Activated CD4-positive, alpha-beta memory T cell treated with anti-CD3 and anti-CD28 coated beads for 36 hours (primary cell): ENCODE data around the gene FEV. TPM values are rescaled to one million over a fixed set of nuclear protein-coding genes. Genes with fewer than 3 reads are reported as not detected.

Experiments used
- CTCF ChIA-PET: fragments of 350-600 bp; sonication (Branson Sonifier 250); formaldehyde crosslinking; loops from one replicate; lab custom pipeline; 2021; ENCODE audit warnings: antibody characterized with exemption, inconsistent platforms; lab: Charles Lee
- POLR2A ChIA-PET: fragments of 350-600 bp; sonication (Branson Sonifier 250); formaldehyde crosslinking; loops from one replicate; lab custom pipeline; 2021; ENCODE audit warnings: antibody characterized with exemption; lab: Charles Lee
- DNase-seq: peaks from one replicate; pipeline ENCODE4 v3.0.0-alpha.2; 2020
- H3K27ac Mint-ChIP-seq: one replicate; pipeline ENCODE4 v1.8.0; 2021; ENCODE audit warnings: mixed read lengths
- H3K27me3 Mint-ChIP-seq: one replicate; pipeline ENCODE4 v1.8.0; 2021; ENCODE audit warnings: mixed read lengths
- H3K36me3 Mint-ChIP-seq: one replicate; pipeline ENCODE4 v1.8.0; 2021; ENCODE audit warnings: mixed read lengths
- H3K4me1 Mint-ChIP-seq: one replicate; pipeline ENCODE4 v1.8.0; 2021; ENCODE audit warnings: low read depth, mixed read lengths
- H3K4me3 Mint-ChIP-seq: one replicate; pipeline ENCODE4 v1.8.0; 2021; ENCODE audit warnings: mild to moderate bottlenecking, mixed read lengths
- H3K9me3 Mint-ChIP-seq: one replicate; pipeline ENCODE4 v1.8.0; 2021; ENCODE audit warnings: mixed read lengths
- intact Hi-C: fragments of 100-400 bp; cut with micrococcal nuclease; formaldehyde crosslinking; loops from one replicate; pipeline ENCODE4 v1.15.1; 2023
- total RNA-seq, 2 experiments: library from RNA; stranded (reverse); gene quantifications; one replicate each; pipeline ENCODE4 v1.2.3, GENCODE V29; 2021

Gene FEV
- total RNA-seq, 2 experiments from 2014 or later, result not detected

DNA sequence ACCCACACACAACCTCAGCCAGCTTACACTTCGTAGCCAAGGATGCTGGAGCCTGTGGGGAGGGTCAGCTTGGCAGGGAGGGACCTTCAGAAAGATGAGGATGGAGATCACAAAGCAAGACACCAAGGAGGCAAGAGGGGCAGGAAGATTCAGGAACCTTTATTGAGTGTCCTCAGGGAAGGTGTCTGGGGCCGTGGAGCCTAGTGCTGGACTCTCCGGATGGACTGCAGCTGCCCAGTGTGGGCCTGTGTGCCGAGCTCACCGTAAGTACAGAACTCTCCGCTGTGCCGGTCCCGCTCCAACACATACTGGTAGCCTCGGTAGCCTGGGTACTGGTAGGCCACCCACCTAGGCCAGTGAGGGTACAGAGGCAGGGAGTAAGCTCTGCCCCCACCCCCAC lies 5.1 kb upstream of the FEV start:
- no peaks in the 10 kb centered on the region for H3K36me3 Mint-ChIP-seq

DNA sequence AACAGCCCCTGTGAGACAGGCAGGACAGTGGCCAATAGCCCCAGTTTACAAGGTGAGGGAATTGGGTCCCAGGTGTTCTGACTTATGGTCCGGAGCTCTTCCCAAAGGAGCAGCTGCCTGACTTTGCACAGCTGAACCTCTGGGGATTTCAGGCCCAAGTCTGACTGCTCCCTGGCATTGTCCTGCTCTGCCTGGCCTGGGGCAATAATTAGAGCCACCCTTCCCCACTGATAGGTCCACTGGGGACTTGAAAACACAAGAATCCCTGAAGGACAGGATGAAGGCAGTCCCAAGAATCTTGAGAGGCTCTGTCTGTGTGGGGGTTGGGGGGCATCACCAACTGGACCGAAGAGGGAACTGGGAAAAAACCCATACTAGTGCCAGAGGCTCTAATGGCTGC lies 3.7 kb upstream of the FEV start:
- intact Hi-C loops, result no loop called here
- H3K4me1 Mint-ChIP-seq, result peaks cover 7% of the 10 kb centered on the region
- ChIA-PET CTCF (interaction anchor here (0.9 to 3.2 kb wide), 4 partner anchors 8 to 223 kb away, joined by 3 to 17 read pairs (median 5); no protein-coding TSS in a partner anchor), POLR2A (interaction anchor here (0.5 kb wide), 1 partner anchor 47 kb away, joined by 4 read pairs; no protein-coding TSS in a partner anchor)
- H3K27ac Mint-ChIP-seq, result no peak overlapping the region
- H3K27me3 Mint-ChIP-seq, result peaks cover 73% of the 10 kb centered on the region
- no peaks in the 10 kb centered on the region for H3K36me3 Mint-ChIP-seq
- no peaks in the 10 kb centered on the region for H3K9me3 Mint-ChIP-seq
- DNase-seq, result no peak
- no peak overlapping the region for H3K4me3 Mint-ChIP-seq

More for the DNA sequence above, 5.1 kb upstream of the FEV start:
- Mint-ChIP-seq H3K27ac (no peak overlapping the region), H3K27me3 (peaks cover 74% of the 10 kb centered on the region), H3K4me3 (no peak overlapping the region), H3K9me3 (no peaks in the 10 kb centered on the region), H3K4me1 (peaks cover 2% of the 10 kb centered on the region)
- intact Hi-C loops, result no loop called here
- CTCF ChIA-PET, result interaction anchor here (0.6 to 3.2 kb wide), 5 partner anchors 10 to 114 kb away, joined by 3 to 17 read pairs (median 5); partner anchors contain the start of gene CDK5R2
- DNase-seq, result no peak
- POLR2A ChIA-PET, result no interaction called here

DNA sequence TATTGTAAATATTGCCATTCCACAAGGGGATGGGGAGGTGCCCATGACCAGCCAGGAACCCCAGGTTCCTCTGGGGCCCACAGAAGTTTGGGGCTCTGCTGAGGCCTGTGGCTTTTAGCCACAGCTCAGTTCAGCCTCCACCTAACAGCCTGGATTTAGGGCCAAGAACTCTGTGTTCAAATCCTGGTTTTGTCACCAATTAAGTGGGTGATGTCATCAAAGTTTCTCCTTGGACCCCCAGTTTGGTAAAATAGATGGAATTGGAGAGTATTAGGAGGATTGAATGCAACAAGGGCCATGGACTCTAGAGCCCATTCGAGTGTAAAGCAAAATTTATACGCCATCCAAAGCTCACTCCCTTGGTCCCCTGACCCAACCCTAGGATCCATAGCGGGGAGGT lies 3.2 kb upstream of the FEV start:
- H3K27ac Mint-ChIP-seq, result no peak overlapping the region
- peaks cover 77% of the 10 kb centered on the region for H3K27me3 Mint-ChIP-seq
- H3K36me3 Mint-ChIP-seq, result no peaks in the 10 kb centered on the region
- intact Hi-C loops, result no loop called here
- CTCF ChIA-PET, result interaction anchor here (0.9 to 3.2 kb wide), 3 partner anchors 8 to 223 kb away, joined by 3 to 17 read pairs (median 4); no protein-coding TSS in a partner anchor
- H3K4me3 Mint-ChIP-seq, result no peak overlapping the region
- POLR2A ChIA-PET, result interaction anchor here (0.5 kb wide), 1 partner anchor 47 kb away, joined by 4 read pairs; no protein-coding TSS in a partner anchor
- H3K4me1 Mint-ChIP-seq, result peaks cover 9% of the 10 kb centered on the region
- no peak for DNase-seq
- H3K9me3 Mint-ChIP-seq, result no peaks in the 10 kb centered on the region

DNA sequence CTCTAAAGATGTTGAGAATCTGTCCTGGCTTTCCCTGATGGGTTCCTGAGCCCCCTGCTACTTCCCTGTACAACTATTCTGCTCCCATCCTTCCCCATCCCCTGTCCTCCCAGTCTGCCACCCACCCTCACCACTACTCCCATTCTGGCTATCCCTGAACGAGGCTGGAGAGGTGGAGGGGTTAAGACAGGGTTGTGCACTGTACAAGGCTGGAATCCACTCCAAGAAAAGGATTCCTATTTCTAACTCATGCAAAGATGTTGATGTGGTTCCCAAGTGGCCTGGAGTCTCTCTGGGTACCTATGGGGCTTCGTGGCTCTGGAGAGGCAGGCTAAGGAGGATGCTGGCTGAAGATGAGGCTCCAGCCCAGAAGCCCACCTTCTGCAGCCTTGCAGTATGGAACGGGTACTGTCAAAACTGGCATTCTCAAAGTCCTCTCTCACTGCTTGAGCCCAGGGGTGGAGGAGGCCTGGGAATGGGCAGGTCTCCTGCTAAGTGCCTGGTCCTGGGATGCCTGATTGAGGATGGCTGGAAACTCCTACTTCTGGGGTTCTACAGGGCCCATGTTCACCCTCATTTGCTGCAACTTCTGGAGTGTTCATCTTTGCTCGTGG lies 1.3 kb upstream of the FEV start:
- Mint-ChIP-seq H3K27ac (no peak overlapping the region), H3K4me3 (no peak overlapping the region), H3K9me3 (no peaks in the 10 kb centered on the region), H3K4me1 (peaks cover 19% of the 10 kb centered on the region), H3K36me3 (no peaks in the 10 kb centered on the region), H3K27me3 (peaks cover 77% of the 10 kb centered on the region)
- intact Hi-C loops, result no loop called here
- DNase-seq, result no peak
- ChIA-PET CTCF (no interaction called here), POLR2A (no interaction called here)

DNA sequence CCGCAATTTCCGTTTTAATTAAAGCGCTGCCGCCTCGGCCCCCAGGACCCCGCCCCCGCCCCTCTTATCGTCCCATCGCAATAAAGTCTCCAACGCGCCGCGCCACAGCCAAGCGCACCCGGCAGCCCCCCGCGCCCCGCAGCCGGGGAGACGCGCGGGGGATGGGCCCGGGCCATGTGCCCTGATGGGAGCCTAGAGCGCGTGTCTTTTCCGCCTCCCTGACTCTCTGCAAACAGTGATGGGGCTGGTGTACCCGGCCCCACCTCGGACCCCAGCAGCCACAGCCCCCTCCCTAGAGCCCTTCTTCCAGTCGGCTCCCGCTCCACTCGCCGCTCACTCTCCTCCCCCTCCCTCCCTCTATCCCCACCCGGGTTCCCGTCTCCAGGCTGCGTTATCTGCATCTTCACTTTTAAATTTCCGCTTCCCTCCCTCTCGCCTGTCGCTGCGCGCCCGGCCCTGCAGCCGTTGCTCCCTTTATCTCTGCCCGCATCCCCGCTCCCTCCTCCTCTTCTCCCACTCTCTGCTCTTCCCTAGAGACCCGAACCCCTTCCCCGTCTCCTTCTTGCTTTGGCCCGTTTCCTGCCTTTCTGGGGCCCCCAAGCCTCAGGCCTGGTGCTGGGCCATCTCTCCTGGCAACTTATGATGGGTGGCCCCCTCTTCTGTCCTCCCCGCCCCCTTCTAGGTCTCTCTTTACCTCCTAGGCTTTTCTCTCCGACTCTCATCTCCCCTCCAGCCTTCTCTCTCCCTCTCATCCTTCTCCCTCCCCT lies 524 bp upstream of the FEV start:
- DNase-seq, result no peak
- Mint-ChIP-seq H3K4me1 (peaks cover 24% of the 10 kb centered on the region), H3K36me3 (no peaks in the 10 kb centered on the region), H3K9me3 (no peaks in the 10 kb centered on the region), H3K27ac (no peak overlapping the region), H3K27me3 (peaks cover 75% of the 10 kb centered on the region), H3K4me3 (no peak overlapping the region)
- CTCF ChIA-PET, result interaction anchor here (1.0 to 6.1 kb wide), 3 partner anchors 9 to 93 kb away, joined by 4 to 111 read pairs (median 6); partner anchors contain the start of gene CRYBA2
- POLR2A ChIA-PET, result no interaction called here
- intact Hi-C loops, result no loop called here

DNA sequence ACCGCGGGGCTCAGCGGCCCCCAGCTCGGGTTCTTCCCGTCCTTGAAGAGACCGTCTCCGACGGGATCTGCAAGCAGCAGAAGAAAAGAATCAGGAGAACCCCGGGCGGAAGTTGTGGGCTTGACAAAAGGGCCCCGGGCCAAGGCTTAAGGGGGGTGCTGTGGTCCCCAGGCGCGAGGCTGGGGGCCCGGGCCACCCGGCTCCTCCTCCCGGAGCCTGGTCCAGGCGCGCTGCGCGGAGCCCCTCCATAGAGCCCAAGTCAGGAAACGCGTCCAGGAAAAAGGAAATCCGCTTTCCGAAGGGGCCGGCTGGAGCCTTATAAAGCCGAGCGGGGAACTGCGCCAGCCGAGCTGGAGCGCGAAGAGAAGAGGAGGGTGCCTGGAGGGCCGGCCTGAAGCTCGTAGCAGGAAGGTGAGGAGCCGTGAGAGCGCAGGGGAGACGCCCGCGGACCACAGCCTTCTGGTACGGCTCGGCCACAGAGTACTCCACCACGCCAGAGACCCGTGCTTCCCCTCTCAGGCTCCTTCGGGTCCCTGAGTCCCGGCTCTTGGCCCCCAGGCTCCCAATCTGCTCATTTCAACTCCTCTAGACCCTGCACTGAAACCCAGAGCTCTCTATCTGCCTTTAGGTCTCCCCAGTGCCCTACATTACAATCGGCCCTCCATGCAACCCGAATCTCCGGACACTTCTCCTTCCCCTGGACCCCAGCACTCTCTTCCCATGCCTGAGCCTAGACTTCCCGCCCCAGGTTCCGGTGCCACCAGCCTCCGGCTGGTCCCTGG lies 554 bp downstream of the FEV start:
- ChIA-PET POLR2A (no interaction called here), CTCF (interaction anchor here (1.0 to 6.1 kb wide), 4 partner anchors 10 to 92 kb away, joined by 3 to 111 read pairs (median 5); partner anchors contain the start of gene CRYBA2)
- DNase-seq, result no peak
- Mint-ChIP-seq H3K4me1 (peaks cover 28% of the 10 kb centered on the region), H3K27me3 (peaks cover 71% of the 10 kb centered on the region), H3K27ac (no peak overlapping the region), H3K36me3 (no peaks in the 10 kb centered on the region), H3K4me3 (peak overlapping the region; percentile 16), H3K9me3 (no peaks in the 10 kb centered on the region)
- intact Hi-C loops, result loop anchor here (5.0 kb wide), 2 partner anchors 73 to 107 kb away; no protein-coding TSS in a partner anchor

DNA sequence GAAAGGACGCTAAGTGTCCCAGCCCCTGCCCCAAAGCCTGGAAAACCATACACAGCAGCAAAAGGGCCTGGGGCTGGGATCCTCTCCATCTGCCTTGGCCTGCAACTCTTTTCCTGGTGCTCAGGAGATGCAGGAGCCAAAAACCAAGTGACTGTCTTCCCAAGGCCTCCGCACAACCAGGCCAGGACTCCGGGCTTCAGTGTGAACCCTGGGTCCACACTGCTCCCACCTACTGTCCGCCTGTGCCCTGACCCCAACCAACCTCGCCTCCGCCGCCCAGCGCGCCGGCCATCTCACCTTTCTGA lies 1.1 kb downstream of the FEV start:
- peaks cover 28% of the 10 kb centered on the region for H3K4me1 Mint-ChIP-seq
- no peak overlapping the region for H3K4me3 Mint-ChIP-seq
- H3K27me3 Mint-ChIP-seq, result peaks cover 69% of the 10 kb centered on the region
- no peak for DNase-seq
- H3K27ac Mint-ChIP-seq, result no peak overlapping the region
- H3K9me3 Mint-ChIP-seq, result no peaks in the 10 kb centered on the region
- intact Hi-C loops, result loop anchor here (5.0 kb wide), 2 partner anchors 73 to 107 kb away; no protein-coding TSS in a partner anchor
- no peaks in the 10 kb centered on the region for H3K36me3 Mint-ChIP-seq
- ChIA-PET POLR2A (no interaction called here), CTCF (interaction anchor here (1.0 to 6.1 kb wide), 3 partner anchors 11 to 85 kb away, joined by 3 to 111 read pairs (median 6); partner anchors contain the start of gene CRYBA2)

DNA sequence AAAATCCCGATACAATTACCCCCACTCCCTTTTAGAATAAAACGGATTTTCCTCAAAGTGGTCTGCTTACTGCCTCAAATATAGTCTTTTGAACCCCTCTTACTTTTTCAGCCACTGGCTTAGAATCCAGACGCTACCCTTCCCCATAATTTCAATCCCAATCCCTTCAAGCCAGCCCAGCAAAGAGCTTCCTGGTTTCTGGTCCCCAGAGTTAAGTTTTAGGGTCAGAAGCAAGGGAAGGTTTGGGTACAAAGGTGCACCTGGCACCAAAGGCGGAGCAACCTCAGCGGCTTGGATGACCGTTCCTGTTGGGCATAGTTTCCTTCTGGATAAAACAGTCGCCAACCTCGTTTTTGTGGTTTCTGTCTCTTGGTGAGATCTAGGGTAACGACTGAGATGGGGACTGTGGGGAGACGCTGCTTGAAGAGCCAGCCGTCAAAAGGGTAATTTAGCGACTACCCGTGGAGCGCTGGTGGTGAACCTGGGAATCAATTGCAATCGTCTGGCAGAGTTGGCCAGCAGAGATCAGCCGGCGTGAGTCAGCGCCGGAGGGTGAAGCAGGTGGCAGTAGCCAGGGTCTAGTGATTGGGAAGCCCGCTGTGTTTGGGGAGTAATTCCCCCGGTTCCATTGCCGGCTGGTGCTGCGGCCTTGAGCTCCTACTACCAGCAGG lies 1.6 kb downstream of the FEV start:
- H3K27me3 Mint-ChIP-seq, result peaks cover 67% of the 10 kb centered on the region
- no peak overlapping the region for H3K27ac Mint-ChIP-seq
- CTCF ChIA-PET, result interaction anchor here (1.6 to 6.1 kb wide), 3 partner anchors 11 to 76 kb away, joined by 6 to 111 read pairs (median 14); partner anchors contain the start of gene CRYBA2
- POLR2A ChIA-PET, result no interaction called here
- no peak overlapping the region for H3K4me3 Mint-ChIP-seq
- H3K9me3 Mint-ChIP-seq, result no peaks in the 10 kb centered on the region
- peaks cover 28% of the 10 kb centered on the region for H3K4me1 Mint-ChIP-seq
- H3K36me3 Mint-ChIP-seq, result no peaks in the 10 kb centered on the region
- intact Hi-C loops, result loop anchor here (5.0 kb wide), 2 partner anchors 74 to 106 kb away; no protein-coding TSS in a partner anchor
- DNase-seq, result no peak

DNA sequence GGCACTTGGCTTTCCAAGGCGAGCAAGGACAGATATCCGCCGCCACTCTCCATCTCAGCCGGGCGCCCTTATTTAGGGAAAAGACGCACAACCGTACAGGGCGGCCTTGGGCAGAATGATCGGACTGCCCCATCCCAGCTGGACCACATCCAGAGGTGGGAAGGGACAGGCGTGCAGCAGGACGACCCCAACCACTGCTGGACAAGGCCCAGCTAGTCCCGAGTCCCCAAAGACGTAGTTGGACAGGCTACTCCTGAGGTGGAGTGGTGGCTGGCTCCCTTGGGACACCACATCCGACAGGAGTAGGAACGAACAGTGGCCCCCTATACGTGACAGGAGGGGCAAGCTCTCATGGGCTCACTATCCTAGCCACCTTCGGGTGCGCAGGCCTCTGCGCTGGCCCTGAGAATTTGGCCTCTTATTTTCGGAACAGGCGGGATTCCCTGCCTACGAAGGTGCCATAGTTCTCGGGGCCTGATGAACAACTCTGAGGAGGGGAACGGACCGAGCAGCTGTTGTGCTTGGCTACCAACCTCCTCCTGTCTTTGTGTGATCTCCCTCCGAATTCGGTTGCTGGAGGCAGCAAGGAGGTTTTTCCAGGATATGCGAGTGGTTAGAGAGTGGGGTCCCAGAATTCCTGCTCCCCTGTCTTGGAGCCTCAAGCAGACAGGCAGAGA lies 2.3 kb downstream of the FEV start:
- ChIA-PET CTCF (interaction anchor here (1.0 to 6.1 kb wide), 10 partner anchors 12 to 172 kb away, joined by 4 to 111 read pairs (median 8); partner anchors contain the start of genes CDK5R2 and CRYBA2), POLR2A (interaction anchor here (0.6 kb wide), 1 partner anchor 86 kb away, joined by 3 read pairs; no protein-coding TSS in a partner anchor)
- Mint-ChIP-seq H3K9me3 (no peaks in the 10 kb centered on the region), H3K27me3 (peaks cover 68% of the 10 kb centered on the region), H3K4me3 (no peak overlapping the region), H3K27ac (no peak overlapping the region), H3K4me1 (peaks cover 28% of the 10 kb centered on the region), H3K36me3 (no peaks in the 10 kb centered on the region)
- intact Hi-C loops, result loop anchor here (5.0 kb wide), 2 partner anchors 75 to 105 kb away; no protein-coding TSS in a partner anchor
- no peak for DNase-seq

DNA sequence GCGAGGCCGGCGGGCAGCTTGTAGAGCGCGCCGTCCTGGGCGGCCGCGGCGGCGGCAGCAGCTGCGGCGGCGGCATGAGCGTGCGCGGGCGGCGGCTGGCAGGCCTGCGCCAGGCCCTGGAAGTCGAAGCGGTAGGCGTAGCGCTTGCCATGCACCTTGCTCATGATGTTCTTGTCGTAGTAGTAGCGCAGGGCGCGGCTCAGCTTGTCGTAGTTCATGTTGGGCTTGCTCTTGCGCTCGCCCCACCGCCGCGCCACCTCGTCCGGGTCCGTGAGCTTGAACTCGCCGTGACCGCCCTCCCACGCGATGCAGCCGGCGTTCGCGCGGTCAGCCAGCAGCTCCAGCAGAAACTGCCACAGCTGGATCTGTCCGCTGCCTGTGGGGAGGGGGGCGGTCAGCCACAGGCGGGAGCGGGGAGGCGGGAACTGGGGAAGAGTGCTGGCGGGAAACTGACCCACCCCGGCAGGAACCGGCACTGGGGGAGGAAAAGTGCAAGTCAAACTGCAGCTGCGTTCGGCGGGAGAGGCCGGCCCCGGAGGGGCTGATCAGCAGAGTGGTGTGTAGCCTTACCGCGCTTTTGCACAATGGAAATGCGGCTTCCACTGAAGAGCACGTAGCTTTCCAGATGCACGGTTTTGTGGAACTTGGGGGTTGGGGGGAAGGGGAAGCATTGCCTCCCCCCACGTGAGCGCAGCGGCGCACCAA lies 3.0 kb downstream of the FEV start:
- intact Hi-C loops, result loop anchor here (2.0 to 5.0 kb wide), 4 partner anchors 19 to 129 kb away; no protein-coding TSS in a partner anchor
- Mint-ChIP-seq H3K9me3 (no peaks in the 10 kb centered on the region), H3K27ac (no peak overlapping the region), H3K4me3 (peak overlapping the region; percentile 37), H3K27me3 (peaks cover 65% of the 10 kb centered on the region), H3K36me3 (no peaks in the 10 kb centered on the region), H3K4me1 (peaks cover 28% of the 10 kb centered on the region)
- peak; percentile 53 for DNase-seq
- POLR2A ChIA-PET, result no interaction called here
- CTCF ChIA-PET, result interaction anchor here (1.0 to 6.1 kb wide), 13 partner anchors 12 to 173 kb away, joined by 3 to 111 read pairs (median 8); partner anchors contain the start of genes CDK5R2 and CRYBA2
